ENCODE measurements around the gene AKR1B15.
"Not testable (repeated sequence)": the region's sequence is repeated elsewhere in the genome, so short reads cannot be mapped to it uniquely, and the experiment has no call there.

AKR1B15 gene

GRCh38 chr7:134548877-134549276 lies at the start of gene AKR1B15:
AKR1B15 (plus strand) TSS chr7:134549110; CDS start chr7:134564620, 15,510 bp downstream.
- DNase-seq: no peak

DNA sequence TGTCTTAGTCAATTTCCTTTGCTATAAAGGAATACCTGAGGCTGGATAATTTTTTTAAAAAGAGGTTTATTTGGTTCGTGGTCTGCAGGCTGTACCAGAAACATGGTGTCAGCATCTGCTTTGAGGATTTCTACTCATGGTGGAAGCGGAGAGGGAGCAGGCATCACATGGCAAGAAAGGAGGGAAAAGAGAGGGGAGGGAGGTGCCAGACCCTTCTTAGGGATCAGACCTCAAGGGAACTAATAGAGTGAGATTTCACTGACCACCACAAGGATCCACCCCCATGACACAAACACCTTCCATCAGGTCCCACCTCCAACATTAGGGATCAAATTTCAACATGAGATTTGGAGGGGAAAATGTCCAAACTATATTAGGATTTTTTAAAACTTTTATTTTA lies 48.5 kb upstream of the AKR1B15 start:
- DNase-seq: no peak

DNA sequence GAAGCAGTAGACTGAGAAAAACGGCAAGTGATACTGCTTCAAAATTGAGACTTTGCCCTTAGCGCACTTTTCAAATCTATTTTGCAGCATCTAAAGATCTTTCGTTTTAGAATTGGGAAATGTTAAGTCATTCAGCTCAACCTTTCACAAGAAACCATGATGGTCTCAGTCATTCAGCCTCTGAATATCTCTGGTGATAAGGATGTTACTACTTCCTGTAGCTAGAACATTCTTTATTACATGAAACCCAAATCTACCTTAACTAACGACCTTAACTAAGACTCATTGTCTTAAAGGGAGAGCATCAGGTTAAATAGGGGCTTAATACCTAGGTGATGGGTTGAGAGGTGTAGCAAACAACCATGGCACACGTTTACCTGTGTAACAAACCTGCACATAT lies 47.9 kb upstream of the AKR1B15 start:
- DNase-seq: no peak

DNA sequence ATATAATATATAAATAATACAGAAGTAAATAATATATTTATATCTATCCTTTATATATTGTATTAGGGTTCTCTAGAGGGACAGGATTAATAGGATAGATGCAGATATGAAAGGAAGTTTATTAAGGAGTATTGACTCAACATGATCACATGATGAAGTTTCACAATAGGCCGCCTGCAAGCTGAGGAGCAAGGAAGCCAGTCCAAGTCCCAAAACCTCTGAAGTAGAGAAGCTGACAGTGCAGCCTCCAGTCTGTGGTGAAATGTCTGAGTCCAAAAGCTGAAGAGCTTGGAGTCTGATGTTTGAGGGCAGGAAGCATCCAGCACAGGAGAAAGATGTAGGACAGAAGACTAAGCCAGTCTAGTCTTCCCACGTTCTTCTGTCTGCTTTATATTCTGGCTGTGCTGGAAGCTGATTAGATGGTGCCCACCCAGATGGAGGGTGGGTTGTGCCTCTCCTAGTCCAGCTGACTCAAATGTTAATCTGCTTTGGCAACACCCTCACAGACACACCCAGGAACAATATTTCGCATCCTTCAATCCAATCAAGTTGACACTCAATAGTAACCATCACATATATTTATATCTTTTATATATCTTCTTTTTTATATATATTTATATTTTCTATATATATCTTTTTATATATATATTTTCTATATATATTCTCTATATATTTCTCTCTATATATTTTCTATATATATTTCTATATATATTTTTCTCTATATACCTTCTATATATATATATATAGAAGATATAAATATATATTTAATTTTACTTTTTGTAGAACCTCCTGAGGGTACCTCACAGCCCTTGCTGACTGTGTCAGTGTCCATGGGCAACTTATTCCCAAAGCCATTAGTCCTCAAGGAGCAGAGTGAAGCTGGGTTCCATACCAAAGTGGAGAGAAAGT lies 46.2 kb upstream of the AKR1B15 start:
- DNase-seq: no peak

DNA sequence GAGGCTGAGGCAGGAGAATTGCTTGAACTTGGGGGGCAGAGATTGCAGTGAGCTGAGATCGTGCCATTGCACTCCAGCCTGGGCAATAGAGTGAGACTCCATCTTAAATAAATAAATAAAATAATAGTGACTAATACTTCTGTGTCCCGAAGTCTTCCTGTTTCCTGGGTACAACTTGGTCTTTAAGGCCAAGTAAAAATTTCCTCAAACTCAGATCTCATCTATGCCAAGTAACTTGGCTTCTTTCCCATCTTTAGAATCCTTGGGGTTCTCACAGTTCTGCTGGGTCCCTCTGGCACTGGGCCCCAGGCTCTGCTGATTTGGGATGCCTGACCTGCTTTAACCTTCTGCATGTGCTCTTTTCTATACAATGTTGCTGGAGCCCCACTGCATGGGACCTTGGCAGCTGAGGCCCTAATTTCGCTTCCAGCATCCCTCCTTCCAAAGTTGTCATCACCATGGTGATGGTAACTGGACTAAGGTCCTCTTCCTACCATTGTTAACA lies 44.2 kb upstream of the AKR1B15 start:
- DNase-seq: no peak

DNA sequence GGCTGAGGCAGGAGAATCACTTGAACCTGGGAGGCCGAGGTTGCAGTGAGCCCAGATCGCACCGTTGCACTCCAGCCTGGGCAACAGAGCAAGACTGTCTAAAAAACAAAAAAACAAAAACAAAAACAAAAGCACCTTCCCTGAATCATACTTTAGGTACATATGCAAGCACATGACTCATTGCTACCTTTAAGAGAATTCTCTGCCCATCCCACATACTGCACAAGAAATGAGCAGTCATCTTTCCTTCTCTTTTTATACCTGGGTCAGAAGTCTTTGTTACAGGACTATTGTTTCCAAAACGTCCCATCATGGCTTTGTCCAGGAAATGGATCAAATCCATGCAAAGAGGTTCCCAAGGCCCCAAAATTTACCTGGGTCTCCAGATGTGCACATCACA lies 43.1 kb upstream of the AKR1B15 start:
- no peak for DNase-seq

- no peak for DNase-seq
These were observed 39.9 kb upstream of the AKR1B15 start for GRCh38 chr7:134509010-134509409.

DNA sequence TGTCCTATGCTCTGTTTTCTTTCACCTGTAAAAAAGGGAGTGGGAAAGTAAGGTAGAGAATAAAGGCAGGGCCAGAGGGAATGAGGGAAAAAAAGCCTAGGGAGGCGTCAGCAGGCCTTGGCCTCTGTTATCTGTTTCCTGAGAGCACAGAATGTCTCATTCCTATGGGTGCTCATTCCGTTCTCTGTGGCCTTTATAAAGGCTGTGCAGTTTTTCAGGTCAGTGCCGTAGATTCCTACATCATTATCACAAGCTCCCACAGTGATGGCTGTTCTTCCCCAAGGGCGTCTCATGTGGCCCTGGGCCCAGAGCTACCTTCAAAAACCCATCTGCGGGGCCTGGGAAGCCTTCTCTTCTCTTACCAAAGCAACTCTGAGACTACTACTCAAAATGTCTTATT lies 38.3 kb upstream of the AKR1B15 start:
- no peak for DNase-seq

DNA sequence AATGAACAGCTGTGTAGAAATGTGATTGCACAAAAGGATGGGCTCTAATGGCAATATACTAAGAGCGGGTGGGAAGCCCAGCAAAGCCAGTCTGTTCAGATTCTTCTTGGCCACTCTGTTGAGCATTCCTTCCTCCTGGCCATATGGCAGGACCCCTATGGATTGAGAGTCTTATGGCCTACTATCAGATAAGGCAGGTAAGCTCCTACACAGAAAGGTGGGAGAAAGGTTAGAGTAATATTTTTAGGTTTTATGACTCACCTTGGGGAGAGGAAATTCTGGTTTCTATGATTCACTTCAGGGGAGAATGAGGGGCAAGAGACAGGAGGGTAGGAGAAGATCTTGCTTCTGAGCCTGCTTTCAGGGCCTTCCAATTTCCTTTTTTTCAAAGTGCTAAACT lies 36.6 kb upstream of the AKR1B15 start:
- DNase-seq: no peak

- no peak for DNase-seq
These were observed 35.6 kb upstream of the AKR1B15 start for GRCh38 chr7:134513169-134513752.

- no peak for DNase-seq
These were observed 34.8 kb upstream of the AKR1B15 start for GRCh38 chr7:134514106-134514505.

GRCh38 chr7:134514663-134515062 lies 34.2 kb upstream of the AKR1B15 start:
- no peak for DNase-seq

GRCh38 chr7:134515569-134516468 lies 33.1 kb upstream of the AKR1B15 start:
- DNase-seq: no peak

- DNase-seq: no peak
These were observed 28.8 kb upstream of the AKR1B15 start for GRCh38 chr7:134520130-134520529.

GRCh38 chr7:134522601-134523000 lies 26.3 kb upstream of the AKR1B15 start:
- DNase-seq: no peak

GRCh38 chr7:134525449-134525848 lies 23.5 kb upstream of the AKR1B15 start:
- not testable (repeated sequence) for DNase-seq

DNA sequence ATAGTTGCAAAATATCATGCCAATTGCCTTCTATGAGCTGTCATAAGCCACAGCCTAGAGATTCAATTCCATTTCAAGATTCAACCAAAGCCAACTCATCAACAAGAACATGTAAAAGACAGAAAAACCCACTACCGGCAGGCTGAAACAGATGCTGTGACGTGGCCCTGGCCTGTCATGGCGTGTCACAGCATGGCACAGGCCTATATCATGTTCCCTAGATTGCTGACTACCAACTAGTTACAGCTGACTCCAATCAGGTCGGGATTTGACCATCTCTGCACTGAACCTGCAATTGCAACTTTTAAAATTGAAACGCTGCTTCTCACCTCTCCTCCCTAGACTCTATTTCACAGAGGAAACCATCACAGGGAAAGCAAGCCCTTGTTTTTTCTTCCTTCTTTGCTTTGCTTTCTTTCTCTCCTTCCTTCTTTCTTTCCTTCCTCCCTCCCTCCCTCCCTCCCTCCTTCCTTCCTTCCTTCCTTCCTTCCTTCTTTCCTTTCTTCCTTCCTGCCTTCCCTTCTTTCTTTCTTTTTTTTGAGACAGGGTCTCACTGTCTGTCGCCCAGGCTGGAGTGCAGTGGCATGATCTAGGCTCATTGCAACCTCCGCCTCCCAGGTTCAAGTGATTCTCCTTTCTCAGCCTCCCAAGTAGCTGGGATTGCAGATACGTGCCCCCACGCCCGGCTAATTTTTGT lies 22.2 kb upstream of the AKR1B15 start:
- DNase-seq: not testable (repeated sequence)

DNA sequence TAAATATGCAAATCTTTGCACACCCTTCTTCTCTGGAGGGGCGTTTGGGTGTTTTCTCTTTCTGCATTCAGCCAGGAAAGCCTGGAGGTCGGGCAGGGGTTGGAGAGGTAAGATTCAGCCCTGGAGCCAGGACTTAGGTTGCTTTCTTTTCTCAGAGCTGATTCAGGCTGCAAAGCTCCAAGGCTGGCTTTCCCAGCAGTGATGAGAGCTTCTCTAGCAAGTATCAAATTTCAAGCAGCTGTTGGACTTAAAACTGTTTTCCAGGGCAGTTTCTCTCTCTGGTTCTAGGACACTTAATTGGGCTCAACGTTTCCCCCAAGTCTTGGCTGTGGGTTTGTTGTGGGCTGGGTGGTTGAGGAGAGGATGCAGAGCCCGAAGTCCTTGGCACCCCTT lies 20.9 kb upstream of the AKR1B15 start:
- no peak for DNase-seq

DNA sequence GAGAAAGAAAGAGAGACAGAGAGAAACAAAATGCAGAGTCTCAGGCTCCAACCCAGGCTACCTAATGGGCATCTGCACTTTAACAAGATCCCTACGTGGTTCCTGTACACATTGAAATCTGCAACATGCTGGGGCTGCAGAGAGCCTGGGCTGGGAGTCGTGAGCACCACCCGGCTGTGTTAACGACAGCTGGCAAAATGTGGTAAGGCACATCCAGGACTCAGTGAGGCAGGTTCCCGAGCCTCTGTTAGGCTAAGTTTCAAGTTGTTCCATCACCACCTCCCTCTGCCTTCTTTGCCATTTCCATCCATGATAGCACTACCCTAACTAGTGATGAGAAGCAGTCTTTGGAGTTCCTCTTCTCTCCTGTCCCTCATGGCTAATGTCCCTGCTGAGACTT lies 20.2 kb upstream of the AKR1B15 start:
- DNase-seq: no peak

DNA sequence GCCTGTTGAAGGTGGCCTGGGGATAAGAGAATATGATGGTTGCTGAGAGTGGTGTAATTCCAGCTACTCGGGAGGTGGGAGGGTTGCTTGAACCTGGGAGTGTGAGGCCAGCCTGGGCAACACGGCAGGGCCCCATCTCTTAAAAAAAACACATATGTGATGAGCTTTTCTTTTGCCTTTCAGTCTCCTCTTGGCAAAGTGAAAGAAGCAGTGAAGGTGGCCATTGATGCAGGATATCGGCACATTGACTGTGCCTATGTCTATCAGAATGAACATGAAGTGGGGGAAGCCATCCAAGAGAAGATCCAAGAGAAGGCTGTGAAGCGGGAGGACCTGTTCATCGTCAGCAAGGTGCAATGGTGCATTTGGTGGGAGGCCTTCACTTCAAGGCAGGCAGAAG lies 18.4 kb upstream of the AKR1B15 start:
- no peak for DNase-seq

DNA sequence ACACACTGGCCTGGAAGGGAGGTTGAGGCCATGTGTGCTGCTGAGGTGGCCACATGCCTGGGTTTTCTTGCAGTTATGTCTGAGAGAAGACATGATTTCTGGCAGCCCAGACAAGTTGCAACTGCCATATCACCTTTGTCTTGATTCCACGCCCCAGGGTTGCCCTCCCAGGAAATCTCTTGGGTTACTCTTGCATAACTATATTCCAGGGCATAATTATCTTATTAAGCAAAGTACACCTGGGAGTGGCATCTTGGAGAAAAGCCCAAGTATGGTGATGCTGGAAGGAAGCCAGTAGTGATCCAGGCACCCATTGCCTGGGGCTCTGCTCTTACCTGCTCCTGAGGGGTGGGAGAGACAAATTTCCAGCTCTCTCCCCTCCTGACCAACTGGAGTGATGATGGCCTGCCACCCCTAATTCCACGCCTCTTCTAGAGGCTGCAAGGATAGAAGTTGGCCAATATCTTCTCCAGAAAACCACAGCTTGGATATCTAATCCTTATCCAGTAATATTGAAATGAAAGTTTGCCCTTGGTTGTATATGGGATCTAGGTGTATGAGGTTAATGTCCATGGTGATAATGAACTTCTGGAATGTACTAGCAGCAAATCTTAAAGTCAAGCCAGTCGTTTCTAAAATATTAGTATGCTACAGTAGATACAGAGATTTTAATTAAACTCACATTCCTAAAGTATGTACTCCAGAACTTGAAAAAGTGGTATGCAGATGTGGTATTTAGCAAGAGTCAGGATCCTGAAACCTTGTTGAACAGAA lies 16.5 kb upstream of the AKR1B15 start:
- DNase-seq: no peak

DNA sequence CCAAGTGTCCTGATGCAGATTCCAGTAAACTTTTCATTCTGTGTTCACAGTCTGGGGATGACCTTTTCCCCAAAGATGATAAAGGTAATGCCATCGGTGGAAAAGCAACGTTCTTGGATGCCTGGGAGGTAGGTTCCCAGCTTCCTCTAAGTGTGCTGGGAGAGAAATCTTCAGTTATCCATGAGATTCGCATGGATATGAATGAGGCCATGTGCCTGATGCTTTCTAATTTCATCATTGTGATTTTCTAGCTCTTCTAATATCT lies 16.0 kb upstream of the AKR1B15 start:
- no peak for DNase-seq
